ENCODE results near the gene CCL14. TPM values are rescaled to one million over a fixed set of nuclear protein-coding genes. Genes with fewer than 3 reads are reported as not detected.
"Not testable (repeated sequence)": the region's sequence is repeated elsewhere in the genome, so short reads cannot be mapped to it uniquely, and the experiment has no call there.

The CCL14 gene
- total RNA-seq, 4 donors from 2014 or later: 4.2 to 19.5 (median 6.8) TPM

DNA sequence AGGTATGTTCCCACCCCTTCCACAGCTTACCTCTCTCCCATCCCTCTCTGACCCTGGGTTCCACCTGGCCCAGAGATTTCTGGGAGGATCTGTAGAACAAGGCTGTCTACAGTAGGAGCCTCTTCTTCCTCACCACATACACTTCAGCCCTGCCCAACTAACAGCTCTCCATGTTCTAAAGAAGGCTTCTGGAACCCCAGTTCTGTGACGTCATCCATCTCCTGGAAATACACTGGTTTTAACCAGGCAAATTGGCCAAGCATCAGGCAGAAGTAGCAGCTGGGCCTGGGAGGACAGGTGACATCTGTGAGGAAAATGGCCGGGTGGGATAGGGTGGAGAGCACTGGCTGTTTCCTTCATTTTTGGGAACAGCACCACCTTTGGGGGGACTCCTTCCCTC lies 43.0 kb downstream of the CCL14 start, which contains the start of gene LYZL6:
LYZL6 (minus strand) TSS at position 177 of the 400 bp plus-strand sequence. CDS start 4,357 bp downstream, outside the sequence.
- in situ Hi-C loops (cut with MboI; ENCODE audit: low pct_ligation_motif_present in 1 of 4, low pct_unique_long_range_greater_than_20kb in 1 of 4, low sequenced_read_pairs in 3 of 4): no loop called here
- 50 to 73% methylated on average over 1 to 2 of the region's 2 CpGs for WGBS, 2 donors (ENCODE audit: low coverage in 1 of 2)
- peaks cover 5 to 19% (median 15%) of the 10 kb centered on the region in 4 donors for H3K4me1 ChIP-seq

GRCh38 chr17:35942588-35943186 lies 43.8 kb downstream of the CCL14 start:
- WGBS, 2 donors (ENCODE audit: low coverage in 1 of 2): 41 to 48% methylated on average over 2 to 9 of the region's 9 CpGs
- Histone ChIP-seq H3K27ac (peak overlapping the region in 1 of 4 donors; percentile 50), H3K4me3 (no peak overlapping the region), H3K4me1 (peaks cover 5 to 19% (median 15%) of the 10 kb centered on the region in 4 donors), H3K9me3 (no peaks in the 10 kb centered on the region), H3K27me3 (no peaks in the 10 kb centered on the region), H3K36me3 (no peaks in the 10 kb centered on the region)
- in situ Hi-C loops (cut with MboI; ENCODE audit: low pct_ligation_motif_present in 1 of 4, low pct_unique_long_range_greater_than_20kb in 1 of 4, low sequenced_read_pairs in 3 of 4): no loop called here
- no peak for TF ChIP-seq POLR2AphosphoS5 (IDR thresholded peaks at IDR 0.05)
- no peak for TF ChIP-seq POLR2A (IDR thresholded peaks at IDR 0.05)
- TF ChIP-seq EP300 (IDR thresholded peaks at IDR 0.05; ENCODE audit: low read depth): no peak
- TF ChIP-seq, protein P1, sequence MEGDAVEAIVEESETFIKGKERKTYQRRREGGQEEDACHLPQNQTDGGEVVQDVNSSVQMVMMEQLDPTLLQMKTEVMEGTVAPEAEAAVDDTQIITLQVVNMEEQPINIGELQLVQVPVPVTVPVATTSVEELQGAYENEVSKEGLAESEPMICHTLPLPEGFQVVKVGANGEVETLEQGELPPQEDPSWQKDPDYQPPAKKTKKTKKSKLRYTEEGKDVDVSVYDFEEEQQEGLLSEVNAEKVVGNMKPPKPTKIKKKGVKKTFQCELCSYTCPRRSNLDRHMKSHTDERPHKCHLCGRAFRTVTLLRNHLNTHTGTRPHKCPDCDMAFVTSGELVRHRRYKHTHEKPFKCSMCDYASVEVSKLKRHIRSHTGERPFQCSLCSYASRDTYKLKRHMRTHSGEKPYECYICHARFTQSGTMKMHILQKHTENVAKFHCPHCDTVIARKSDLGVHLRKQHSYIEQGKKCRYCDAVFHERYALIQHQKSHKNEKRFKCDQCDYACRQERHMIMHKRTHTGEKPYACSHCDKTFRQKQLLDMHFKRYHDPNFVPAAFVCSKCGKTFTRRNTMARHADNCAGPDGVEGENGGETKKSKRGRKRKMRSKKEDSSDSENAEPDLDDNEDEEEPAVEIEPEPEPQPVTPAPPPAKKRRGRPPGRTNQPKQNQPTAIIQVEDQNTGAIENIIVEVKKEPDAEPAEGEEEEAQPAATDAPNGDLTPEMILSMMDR (IDR thresholded peaks at IDR 0.05): no peak
- intact Hi-C loops (cut with DNase I; ENCODE audit: low total_unique reads): no loop called here
- peak; percentile 33 for DNase-seq

More for the DNA sequence above, 43.0 kb downstream of the CCL14 start, which contains the start of gene LYZL6:
- Histone ChIP-seq H3K36me3 (no peaks in the 10 kb centered on the region), H3K9me3 (no peaks in the 10 kb centered on the region), H3K4me3 (no peak within 1 kb of the TSS), H3K27ac (peak within 1 kb of the TSS in 1 of 4 donors; percentile 50), H3K27me3 (no peaks in the 10 kb centered on the region)
- TF ChIP-seq EP300 (IDR thresholded peaks at IDR 0.05; ENCODE audit: low read depth) (no peak), POLR2AphosphoS5 (IDR thresholded peaks at IDR 0.05) (no peak), POLR2A (IDR thresholded peaks at IDR 0.05) (no peak)
- TF ChIP-seq, protein P1 (IDR thresholded peaks at IDR 0.05): no peak
- intact Hi-C loops (cut with DNase I; ENCODE audit: low total_unique reads): no loop called here
- no peak for DNase-seq

DNA sequence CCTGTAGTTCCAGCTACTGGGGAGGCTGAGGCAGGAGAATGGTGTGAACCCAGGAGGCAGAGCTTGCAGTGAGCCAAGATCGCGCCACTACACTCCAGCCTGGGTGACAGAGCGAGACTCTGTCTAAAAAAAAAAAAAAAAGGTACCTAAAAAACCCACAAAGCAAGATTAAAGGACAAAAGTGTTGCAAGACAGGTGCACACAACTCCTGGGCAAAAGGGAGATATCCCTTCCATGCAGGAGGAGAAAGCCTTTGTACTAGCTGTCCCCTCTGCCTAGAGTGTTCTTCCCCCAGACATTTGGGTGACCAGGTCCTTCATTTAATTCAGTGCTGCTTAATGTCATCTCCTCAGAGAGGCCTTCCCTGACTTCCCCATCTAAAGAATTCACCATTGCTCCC lies 48.0 kb downstream of the CCL14 start:
- WGBS, 2 donors (ENCODE audit: low coverage in 1 of 2): 89% methylated on average over 3 of the region's 3 CpGs; no CpG with 5 or more reads in 1 of the 2 donors

DNA sequence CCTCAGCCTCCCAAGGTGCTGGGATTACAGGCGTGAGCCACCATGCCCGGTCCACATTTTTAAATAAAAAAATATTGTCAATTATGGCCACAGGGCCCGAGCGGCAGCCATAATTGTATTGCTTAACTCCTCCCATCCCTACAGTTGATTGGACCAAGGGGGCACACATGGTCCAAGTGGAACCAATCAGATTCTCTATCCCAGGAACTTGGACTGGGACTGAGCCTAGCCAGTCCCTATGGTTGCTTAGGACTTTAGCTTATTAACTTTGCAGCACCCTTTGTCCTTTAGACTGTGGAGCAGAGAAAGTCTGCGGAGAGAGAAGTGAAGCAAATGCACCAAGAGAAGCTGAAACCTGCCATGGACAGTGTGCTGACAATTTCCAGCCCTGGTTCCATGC lies 50.5 kb downstream of the CCL14 start:
- intact Hi-C loops (cut with DNase I; ENCODE audit: low total_unique reads): no loop called here
- no peak for DNase-seq

More for the DNA sequence above, 48.0 kb downstream of the CCL14 start:
- peaks cover 5 to 13% (median 12%) of the 10 kb centered on the region in 4 donors for H3K4me1 ChIP-seq
- H3K4me3 ChIP-seq; H3K27me3 ChIP-seq; H3K27ac ChIP-seq; H3K36me3 ChIP-seq; DNase-seq; intact Hi-C loops (cut with DNase I; ENCODE audit: low total_unique reads); in situ Hi-C loops (cut with MboI; ENCODE audit: low pct_ligation_motif_present in 1 of 4, low pct_unique_long_range_greater_than_20kb in 1 of 4, low sequenced_read_pairs in 3 of 4); H3K9me3 ChIP-seq: not testable (repeated sequence)

More for the DNA sequence above, 50.5 kb downstream of the CCL14 start:
- Histone ChIP-seq H3K9me3 (no peaks in the 10 kb centered on the region), H3K4me3 (no peak overlapping the region), H3K4me1 (peaks cover 0 to under 1% (median under 1%) of the 10 kb centered on the region in 4 donors), H3K27me3 (no peaks in the 10 kb centered on the region), H3K36me3 (no peaks in the 10 kb centered on the region), H3K27ac (no peak overlapping the region)
- 93% methylated on average over 5 of the region's 5 CpGs; no CpG with 5 or more reads in 1 of the 2 donors for whole genome bisulfite sequencing, 2 donors (ENCODE audit: low coverage in 1 of 2)
- TF ChIP-seq, protein P1 (IDR thresholded peaks at IDR 0.05): no peak
- TF ChIP-seq EP300 (IDR thresholded peaks at IDR 0.05; ENCODE audit: low read depth) (no peak), POLR2A (IDR thresholded peaks at IDR 0.05) (no peak), POLR2AphosphoS5 (IDR thresholded peaks at IDR 0.05) (no peak)
- in situ Hi-C loops (cut with MboI; ENCODE audit: low pct_ligation_motif_present in 1 of 4, low pct_unique_long_range_greater_than_20kb in 1 of 4, low sequenced_read_pairs in 3 of 4): no loop called here
